Nephron (organoid): ENCODE results near the gene TMEM40.

Experiments used
- H3K27ac Mint-ChIP-seq, 3 experiments: 2 replicates each; pipeline ENCODE4 v1.8.0; 2020; ENCODE audit warnings: mixed read lengths in 3 of 3, mild to moderate bottlenecking in 2 of 3, moderate library complexity in 1 of 3
- H3K27me3 Mint-ChIP-seq: 2 replicates; pipeline ENCODE4 v1.8.0; 2021; ENCODE audit warnings: low read depth, mild to moderate bottlenecking, moderate library complexity, mixed read lengths
- H3K36me3 Mint-ChIP-seq: 2 replicates; pipeline ENCODE4 v1.8.0; 2020; ENCODE audit warnings: low read depth, mixed read lengths
- H3K4me1 Mint-ChIP-seq: 2 replicates; pipeline ENCODE4 v1.8.0; 2020; ENCODE audit warnings: mixed read lengths
- H3K4me3 Mint-ChIP-seq, 3 experiments: 2 replicates each; pipeline ENCODE4 v1.8.0; 2020; ENCODE audit warnings: mild to moderate bottlenecking in 3 of 3, mixed read lengths in 3 of 3, moderate library complexity in 2 of 3
- H3K9me3 Mint-ChIP-seq: 2 replicates; pipeline ENCODE4 v1.8.0; 2020; ENCODE audit warnings: mixed read lengths
- CTCF ChIP-seq, 3 experiments: fragments of 200-600 bp; sonication (generic); IDR thresholded peaks; one replicate each; pipeline ENCODE4 v1.5.0; 2021; ENCODE audit warnings: antibody characterized with exemption in 3 of 3; ENCODE audit not compliant: unreplicated experiment in 3 of 3

Gene TMEM40

DNA sequence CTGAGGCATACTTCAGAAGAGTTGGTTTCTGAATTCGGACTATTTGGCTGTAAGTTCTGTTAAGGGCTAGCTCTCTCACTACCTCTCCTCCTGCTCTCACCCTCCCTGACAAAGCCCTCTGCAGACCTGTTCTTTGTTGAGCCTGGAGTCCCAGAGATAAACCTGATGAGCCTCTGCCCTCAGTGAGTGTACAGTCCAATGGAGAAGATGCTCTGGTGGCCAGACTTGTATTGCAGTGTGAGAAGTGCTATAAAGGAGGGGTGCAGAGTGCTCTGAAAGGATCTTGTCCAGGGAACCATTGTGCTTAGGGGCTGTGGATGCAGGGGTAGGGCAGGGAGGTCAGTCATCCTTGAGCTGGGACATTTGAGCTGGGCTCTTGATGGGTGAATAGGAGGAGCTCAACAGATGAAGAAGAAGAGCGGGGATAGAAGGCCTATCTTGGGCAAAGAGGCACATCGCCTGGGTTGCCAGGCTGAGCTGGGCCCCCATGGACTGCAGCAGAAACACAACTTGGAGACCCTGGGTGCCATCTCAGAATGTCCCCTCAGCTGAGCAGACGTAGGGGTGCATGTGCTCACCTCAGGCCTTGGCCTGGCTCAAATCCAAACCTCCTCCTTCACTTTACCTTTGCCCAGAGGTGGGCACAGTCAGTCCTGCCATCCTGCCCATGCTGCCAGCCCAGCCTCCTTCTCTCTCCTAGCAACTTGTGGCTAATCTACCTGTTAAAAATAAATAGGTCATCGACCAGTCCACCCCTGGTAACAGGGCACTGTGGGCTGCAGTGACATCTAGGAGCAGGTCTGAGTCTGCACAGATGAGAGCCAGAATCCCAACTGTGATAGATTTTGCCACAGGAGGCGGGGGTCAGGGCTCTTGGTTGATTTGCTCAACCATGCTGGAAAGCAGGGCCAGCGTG is 40.7 kb upstream of the TMEM40 start:
- Mint-ChIP-seq H3K27me3 (peaks cover 4% of the 10 kb centered on the region), H3K9me3 (no peaks in the 10 kb centered on the region), H3K4me1 (peaks cover 22% of the 10 kb centered on the region), H3K4me3 (peak overlapping the region in 2 of 3 experiments; percentile 35 to 93), H3K27ac (peak overlapping the region; percentile 2 to 35 (median 32)), H3K36me3 (peaks cover 13% of the 10 kb centered on the region)
- TF ChIP-seq CTCF (IDR thresholded peaks at IDR 0.05; ENCODE audit: unreplicated experiment in 3 of 3): no peak

- Mint-ChIP-seq H3K9me3 (no peaks in the 10 kb centered on the region), H3K4me3 (peak overlapping the region; percentile 90 to 94 (median 93)), H3K27ac (peak overlapping the region; percentile 8 to 32 (median 14)), H3K27me3 (peaks cover 4% of the 10 kb centered on the region), H3K36me3 (peaks cover 5% of the 10 kb centered on the region), H3K4me1 (peaks cover 22% of the 10 kb centered on the region)
- TF ChIP-seq CTCF (IDR thresholded peaks at IDR 0.05; ENCODE audit: unreplicated experiment in 3 of 3): no peak
These were observed 39.6 kb upstream of the TMEM40 start for GRCh38 chr3:12798559-12799179.

- Mint-ChIP-seq H3K9me3 (no peaks in the 10 kb centered on the region), H3K27ac (peak overlapping the region; percentile 8 to 32 (median 14)), H3K4me3 (peak overlapping the region; percentile 90 to 94 (median 93)), H3K36me3 (no peaks in the 10 kb centered on the region), H3K4me1 (peaks cover 22% of the 10 kb centered on the region), H3K27me3 (peaks cover 4% of the 10 kb centered on the region)
- TF ChIP-seq CTCF (IDR thresholded peaks at IDR 0.05; ENCODE audit: unreplicated experiment in 3 of 3): no peak
These were observed 39.0 kb upstream of the TMEM40 start for GRCh38 chr3:12797892-12798558.

DNA sequence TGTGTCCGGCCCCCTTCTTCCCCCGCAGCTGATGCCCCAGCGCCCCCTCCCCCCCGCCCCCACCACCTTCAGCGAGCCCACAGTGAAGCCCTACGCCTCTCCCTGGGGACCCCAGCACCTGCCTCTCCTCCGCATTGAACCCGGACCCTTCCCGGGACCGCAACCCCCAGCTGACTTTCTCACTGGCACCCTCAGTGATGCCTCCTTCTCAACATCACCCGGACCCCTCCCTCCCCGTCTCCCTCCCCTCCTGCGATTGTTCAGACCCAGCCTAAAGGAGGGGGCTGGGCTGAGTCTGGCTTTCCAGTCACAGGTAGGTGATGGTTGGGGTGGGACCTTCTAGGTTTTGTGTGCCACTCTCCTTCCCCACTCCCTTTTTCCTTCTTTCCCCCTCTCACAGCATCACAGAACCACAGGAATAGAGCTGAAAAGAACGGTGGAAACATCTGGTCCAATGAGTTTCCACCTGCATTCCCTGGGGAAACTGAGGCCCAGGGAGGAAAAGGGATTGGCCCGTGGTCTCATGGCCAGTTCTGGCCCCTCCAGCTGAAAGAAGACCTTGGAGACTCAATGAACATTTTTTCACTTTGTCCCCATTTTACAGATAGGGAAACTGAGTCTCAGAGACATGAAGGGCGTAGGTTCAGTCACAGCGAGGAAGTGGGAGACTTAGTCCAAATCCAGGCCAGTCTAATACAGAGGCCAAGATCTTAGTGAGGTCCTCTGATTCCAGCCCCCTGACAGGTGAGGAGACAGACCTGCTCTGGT is 38.2 kb upstream of the TMEM40 start:
- TF ChIP-seq CTCF (IDR thresholded peaks at IDR 0.05; ENCODE audit: unreplicated experiment in 3 of 3): no peak
- H3K27me3 Mint-ChIP-seq: peaks cover 9% of the 10 kb centered on the region
- no peaks in the 10 kb centered on the region for H3K36me3 Mint-ChIP-seq
- no peaks in the 10 kb centered on the region for H3K9me3 Mint-ChIP-seq
- H3K4me1 Mint-ChIP-seq: peaks cover 22% of the 10 kb centered on the region
- peak overlapping the region; percentile 8 to 77 (median 41) for H3K27ac Mint-ChIP-seq
- H3K4me3 Mint-ChIP-seq: peak overlapping the region; percentile 90 to 94 (median 93)
